IPS DF 6.9 (cell line): Measurements from ENCODE around the gene TFCP2.

Source experiments
- DNase-seq: peaks from one replicate; pipeline ENCODE4 v3.0.0-alpha.2; 2013; ENCODE audit warnings: low read depth, low spot score
- H3K27ac ChIP-seq: one replicate; pipeline ENCODE4 v1.5.1; 2013; ENCODE audit warnings: low read length, control low read depth
- H3K27me3 ChIP-seq: 2 replicates; pipeline ENCODE4 v1.6.1; 2013; ENCODE audit warnings: mild to moderate bottlenecking, low read length; ENCODE audit not compliant: control insufficient read depth, insufficient read depth
- H3K36me3 ChIP-seq: 2 replicates; pipeline ENCODE4 v1.6.1; 2013; ENCODE audit warnings: low read length; ENCODE audit not compliant: control insufficient read depth, insufficient read depth
- H3K4me1 ChIP-seq: 2 replicates; pipeline ENCODE4 v1.6.1; 2013; ENCODE audit warnings: low read length; ENCODE audit not compliant: control insufficient read depth, insufficient read depth
- H3K4me3 ChIP-seq: 2 replicates; pipeline ENCODE4 v1.5.1; 2013; ENCODE audit warnings: mild to moderate bottlenecking, low read length
- H3K9me3 ChIP-seq: 2 replicates; pipeline ENCODE4 v1.6.1; 2013; ENCODE audit warnings: low read length, inconsistent platforms; ENCODE audit not compliant: control insufficient read depth, insufficient read depth
- WGBS: extraction: QIAGEN DNeasy Blood & Tissue Kit; methylation state at CpG from one replicate; pipeline ENCODE4 v1.1.7; 2013; ENCODE audit warnings: mixed read lengths, missing lambda C conversion rate; ENCODE audit not compliant: insufficient read length, insufficient coverage; 5-methylcytosine and 5-hydroxymethylcytosine counted together

TFCP2 gene

DNA sequence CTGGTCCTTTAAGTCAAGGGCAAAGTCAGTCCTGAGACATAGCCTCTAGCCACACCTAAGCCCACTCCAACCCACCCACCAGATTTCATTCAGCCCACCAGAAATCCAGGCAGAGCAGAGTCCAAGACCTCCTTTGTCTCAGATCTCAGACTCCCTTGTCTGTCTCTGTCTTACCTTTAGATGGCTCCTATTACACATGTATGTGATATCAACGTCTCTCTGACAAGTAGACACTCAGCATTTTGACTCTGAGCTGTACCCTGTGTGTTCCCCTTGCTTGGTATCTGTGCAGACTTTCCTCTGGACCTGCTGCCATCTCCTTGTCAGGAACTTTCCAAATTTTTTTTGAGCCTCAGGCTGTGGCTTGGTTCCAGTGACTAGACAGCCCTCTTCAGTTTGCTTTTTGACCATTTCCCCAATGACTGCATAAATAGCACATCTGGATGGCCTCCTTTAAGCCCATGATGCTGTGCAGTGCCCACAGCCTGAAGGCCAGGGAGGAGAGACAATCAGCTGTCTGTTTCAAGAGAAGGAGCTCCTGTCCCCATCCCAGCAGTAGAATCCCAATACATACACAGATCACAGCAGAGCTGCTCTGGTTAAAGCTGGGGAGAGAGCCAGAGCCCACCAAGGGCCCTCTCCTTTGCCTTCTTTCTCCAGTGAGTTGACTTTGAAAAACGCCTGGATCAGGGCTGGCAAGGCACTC is 37.9 kb upstream of the TFCP2 start:
- Histone ChIP-seq H3K4me1 (no peaks in the 10 kb centered on the region), H3K27ac (no peak overlapping the region), H3K36me3 (no peaks in the 10 kb centered on the region), H3K4me3 (no peak overlapping the region), H3K9me3 (no peaks in the 10 kb centered on the region), H3K27me3 (no peaks in the 10 kb centered on the region)
- no peak for DNase-seq
- no CpG with 5 or more reads among the region's 2 CpGs for WGBS

DNA sequence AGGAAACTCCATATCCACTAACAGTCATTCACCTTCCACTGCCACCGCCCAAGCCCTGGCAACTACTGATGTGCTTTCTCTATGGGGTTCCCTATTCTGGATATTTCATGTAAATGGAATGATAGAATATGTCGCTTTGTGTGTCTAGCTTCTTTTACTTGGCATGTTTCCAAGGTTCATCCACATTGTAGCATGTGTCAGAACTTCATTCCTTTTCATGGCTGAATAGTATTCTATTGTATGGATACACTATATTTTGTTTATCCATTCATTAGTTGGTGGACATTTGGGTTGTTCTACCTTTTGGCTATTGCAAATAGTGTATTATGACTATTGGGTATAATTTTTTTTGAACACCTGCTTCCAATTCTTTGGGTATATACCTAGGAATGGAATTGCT is 36.3 kb upstream of the TFCP2 start:
- no CpG with 5 or more reads among the region's 2 CpGs for WGBS
- Histone ChIP-seq H3K27ac (no peak overlapping the region), H3K9me3 (no peaks in the 10 kb centered on the region), H3K27me3 (no peaks in the 10 kb centered on the region), H3K4me3 (no peak overlapping the region), H3K36me3 (no peaks in the 10 kb centered on the region), H3K4me1 (no peaks in the 10 kb centered on the region)
- no peak for DNase-seq

DNA sequence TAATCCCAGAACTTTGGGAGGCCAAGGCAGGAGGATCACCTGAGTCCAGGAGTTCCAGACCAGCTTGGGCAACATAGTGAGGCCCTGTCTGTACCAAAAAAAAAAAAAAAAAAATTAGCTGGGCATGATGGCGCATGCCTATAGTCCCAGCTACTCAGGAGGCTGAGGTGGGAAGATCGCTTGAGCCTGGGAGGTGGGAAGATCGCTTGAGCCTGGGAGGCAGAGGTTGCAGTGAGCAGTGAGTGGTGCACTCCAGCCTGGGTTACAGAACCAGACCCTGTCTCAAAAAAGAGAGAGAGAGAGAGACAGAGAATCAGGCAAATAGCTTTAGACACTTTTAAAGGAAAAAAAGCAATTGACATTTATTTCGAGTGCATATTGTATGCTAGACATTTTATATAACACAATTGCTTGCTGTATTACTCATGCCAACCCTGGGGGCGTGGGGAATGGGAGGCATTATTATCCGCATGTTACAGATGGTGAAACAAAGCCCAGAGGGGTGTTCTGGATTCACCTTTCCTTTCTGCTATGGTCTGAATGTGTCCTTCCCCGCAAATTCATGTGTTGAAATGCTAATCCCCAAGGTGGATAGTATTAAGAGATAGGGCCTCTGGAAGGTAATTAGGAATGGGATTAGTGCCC is 35.2 kb upstream of the TFCP2 start:
- WGBS: no CpG with 5 or more reads among the region's 7 CpGs
- Histone ChIP-seq H3K4me1 (no peaks in the 10 kb centered on the region), H3K4me3 (no peak overlapping the region), H3K9me3 (no peaks in the 10 kb centered on the region), H3K27me3 (no peaks in the 10 kb centered on the region), H3K36me3 (no peaks in the 10 kb centered on the region), H3K27ac (no peak overlapping the region)
- DNase-seq: no peak

GRCh38 chr12:51205350-51205749 is 32.4 kb upstream of the TFCP2 start:
- Histone ChIP-seq H3K27me3 (no peaks in the 10 kb centered on the region), H3K27ac (no peak overlapping the region), H3K9me3 (no peaks in the 10 kb centered on the region), H3K36me3 (no peaks in the 10 kb centered on the region), H3K4me3 (no peak overlapping the region), H3K4me1 (no peaks in the 10 kb centered on the region)
- no CpG with 5 or more reads among the region's 6 CpGs for WGBS
- no peak for DNase-seq

- Histone ChIP-seq H3K36me3 (no peaks in the 10 kb centered on the region; the same call in 1 of the 2 replicates), H3K4me1 (peaks cover under 1% of the 10 kb centered on the region; the same call in 1 of the 2 replicates), H3K27ac (no peak overlapping the region), H3K27me3 (no peaks in the 10 kb centered on the region), H3K4me3 (no peak overlapping the region), H3K9me3 (no peaks in the 10 kb centered on the region)
- WGBS: no CpG with 5 or more reads among the region's 5 CpGs
- no peak for DNase-seq
Measured at GRCh38 chr12:51202718-51203117, 29.8 kb upstream of the TFCP2 start.

GRCh38 chr12:51200806-51201205 is 27.9 kb upstream of the TFCP2 start:
- peaks cover 2% of the 10 kb centered on the region; the same call in 1 of the 2 replicates for H3K4me1 ChIP-seq
- H3K27me3 ChIP-seq: no peaks in the 10 kb centered on the region
- H3K27ac ChIP-seq: no peak overlapping the region
- no peak overlapping the region for H3K4me3 ChIP-seq
- no peaks in the 10 kb centered on the region for H3K9me3 ChIP-seq
- no peak for DNase-seq
- no peaks in the 10 kb centered on the region; the same call in 1 of the 2 replicates for H3K36me3 ChIP-seq
- no CpG with 5 or more reads among the region's 9 CpGs for WGBS

GRCh38 chr12:51200156-51200555 is 27.2 kb upstream of the TFCP2 start:
- WGBS: no CpG with 5 or more reads among the region's 7 CpGs
- H3K4me1 ChIP-seq: peaks cover 2% of the 10 kb centered on the region; the same call in 1 of the 2 replicates
- H3K36me3 ChIP-seq: no peaks in the 10 kb centered on the region; the same call in 1 of the 2 replicates
- H3K4me3 ChIP-seq: no peak overlapping the region
- no peaks in the 10 kb centered on the region for H3K9me3 ChIP-seq
- no peak overlapping the region for H3K27ac ChIP-seq
- no peak for DNase-seq
- H3K27me3 ChIP-seq: no peaks in the 10 kb centered on the region

- Histone ChIP-seq H3K4me3 (no peak overlapping the region), H3K27ac (no peak overlapping the region), H3K9me3 (no peaks in the 10 kb centered on the region), H3K4me1 (peaks cover 2% of the 10 kb centered on the region; the same call in 1 of the 2 replicates), H3K36me3 (no peaks in the 10 kb centered on the region; the same call in 1 of the 2 replicates), H3K27me3 (no peaks in the 10 kb centered on the region)
- WGBS: no CpG with 5 or more reads among the region's 10 CpGs
- no peak for DNase-seq
Measured at GRCh38 chr12:51199366-51199945, 26.5 kb upstream of the TFCP2 start.

GRCh38 chr12:51198568-51199365 is 25.8 kb upstream of the TFCP2 start:
- Histone ChIP-seq H3K27me3 (no peaks in the 10 kb centered on the region), H3K27ac (no peak overlapping the region), H3K4me1 (peaks cover 2% of the 10 kb centered on the region; the same call in 1 of the 2 replicates), H3K36me3 (no peaks in the 10 kb centered on the region; the same call in 1 of the 2 replicates), H3K9me3 (no peaks in the 10 kb centered on the region), H3K4me3 (no peak overlapping the region)
- no peak for DNase-seq
- WGBS: no CpG with 5 or more reads among the region's 16 CpGs
